Measurements from ENCODE around the gene GNG7.

The GNG7 gene

GRCh38 chr19:2491130-2491801 is 211.2 kb downstream of the GNG7 start:
- peak; percentile 16 for DNase-seq (ENCODE audit: insufficient read length)
- peak; percentile 62 for FAIRE-seq
- no peak for TF ChIP-seq POLR2A (IDR thresholded peaks at IDR 0.05; ENCODE audit: low read depth, low read length)
- no peak for TF ChIP-seq POLR2AphosphoS5 (IDR thresholded peaks at IDR 0.05; ENCODE audit: low read depth, low read length)
- no peak for TF ChIP-seq TAF1 (IDR thresholded peaks at IDR 0.05; ENCODE audit: borderline replicate concordance, low read depth, low read length)

DNA sequence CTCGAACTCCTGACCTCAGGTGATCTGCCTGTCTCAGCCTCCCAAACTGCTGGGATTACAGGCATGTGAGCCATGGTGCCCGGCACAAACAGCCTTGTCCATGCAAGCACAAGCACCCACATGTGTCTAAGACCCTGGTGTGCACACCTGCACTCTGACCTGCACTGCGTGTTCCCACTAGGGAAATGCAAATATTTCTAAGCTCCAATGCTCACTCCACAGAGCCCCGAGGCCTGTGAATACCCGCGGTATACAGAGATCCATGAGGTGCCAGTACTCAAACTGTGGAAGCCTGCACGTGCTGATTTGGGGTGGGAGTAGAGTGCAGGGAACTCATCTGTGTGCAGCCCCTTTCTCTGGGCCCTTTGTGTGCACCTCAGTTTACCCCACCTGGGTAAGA is 211.8 kb downstream of the GNG7 start:
- TF ChIP-seq POLR2A (IDR thresholded peaks at IDR 0.05; ENCODE audit: low read depth, low read length) (no peak), POLR2AphosphoS5 (IDR thresholded peaks at IDR 0.05; ENCODE audit: low read depth, low read length) (no peak), TAF1 (IDR thresholded peaks at IDR 0.05; ENCODE audit: borderline replicate concordance, low read depth, low read length) (no peak)
- FAIRE-seq = no peak
- peak; percentile 4 for DNase-seq (ENCODE audit: insufficient read length)

- peak; percentile 61 for DNase-seq (ENCODE audit: insufficient read length)
- TF ChIP-seq TAF1 (IDR thresholded peaks at IDR 0.05; ENCODE audit: borderline replicate concordance, low read depth, low read length) = no peak
- TF ChIP-seq POLR2A (IDR thresholded peaks at IDR 0.05; ENCODE audit: low read depth, low read length) = no peak
- no peak for TF ChIP-seq POLR2AphosphoS5 (IDR thresholded peaks at IDR 0.05; ENCODE audit: low read depth, low read length)
- no peak for FAIRE-seq
Measured at GRCh38 chr19:2488942-2489731, 213.4 kb downstream of the GNG7 start.

DNA sequence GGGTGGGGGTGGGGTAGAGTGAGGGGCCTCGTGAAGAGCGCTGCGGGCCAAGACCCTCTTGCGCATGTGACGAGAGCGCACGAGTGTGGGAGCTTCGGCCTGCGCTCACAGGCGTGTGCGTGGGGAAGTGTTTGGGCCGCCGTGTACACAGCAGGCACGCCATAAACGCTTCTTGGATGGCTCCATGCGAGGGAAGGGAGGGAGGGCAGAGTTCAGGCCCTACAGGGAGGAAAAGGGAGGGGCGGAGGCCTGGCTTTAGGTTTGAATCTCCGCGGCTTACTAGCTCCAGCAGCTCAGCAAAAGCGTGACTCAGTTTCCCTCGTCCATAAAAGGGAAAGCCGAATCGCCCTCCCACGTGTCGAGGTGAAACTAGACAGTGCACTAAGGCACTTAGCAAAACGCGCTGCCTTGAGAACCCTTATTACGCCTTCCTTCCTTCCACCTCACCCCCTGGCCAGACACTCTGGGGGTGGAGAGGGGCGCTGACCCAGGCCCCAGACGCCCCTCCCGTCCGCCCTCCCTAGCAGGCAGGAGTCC is 214.0 kb downstream of the GNG7 start:
- TF ChIP-seq POLR2AphosphoS5 (IDR thresholded peaks at IDR 0.05; ENCODE audit: low read depth, low read length) = no peak
- no peak for TF ChIP-seq TAF1 (IDR thresholded peaks at IDR 0.05; ENCODE audit: borderline replicate concordance, low read depth, low read length)
- no peak for TF ChIP-seq POLR2A (IDR thresholded peaks at IDR 0.05; ENCODE audit: low read depth, low read length)
- DNase-seq (ENCODE audit: insufficient read length) = no peak
- peak; percentile 17 for FAIRE-seq

GRCh38 chr19:2487842-2488241 is 214.7 kb downstream of the GNG7 start:
- no peak for TF ChIP-seq POLR2A (IDR thresholded peaks at IDR 0.05; ENCODE audit: low read depth, low read length)
- DNase-seq (ENCODE audit: insufficient read length) (peak; percentile 23), FAIRE-seq (no peak)

GRCh38 chr19:2487090-2487489 is 215.4 kb downstream of the GNG7 start:
- DNase-seq (ENCODE audit: insufficient read length) = peak; percentile 20
- no peak for TF ChIP-seq POLR2AphosphoS5 (IDR thresholded peaks at IDR 0.05; ENCODE audit: low read depth, low read length)
- FAIRE-seq = no peak

DNA sequence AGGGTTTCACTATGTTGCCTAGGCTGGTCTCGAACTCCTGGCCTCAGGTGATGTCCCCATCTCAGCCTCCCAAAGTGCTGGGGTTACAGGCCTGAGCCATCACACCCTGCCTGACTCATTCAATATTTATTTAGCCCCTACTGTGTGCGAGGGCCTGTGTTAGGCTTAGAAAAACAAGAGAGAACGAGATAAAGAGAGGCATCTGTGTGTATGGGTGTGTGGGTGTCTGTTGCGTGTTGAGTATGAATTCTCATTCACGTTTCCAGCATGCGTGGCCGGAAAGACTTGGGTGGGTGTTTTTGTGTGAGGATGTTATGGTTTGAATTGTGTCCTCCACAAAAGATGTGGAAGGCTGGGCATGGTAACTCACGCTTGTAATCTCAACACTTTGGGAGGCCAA is 217.1 kb downstream of the GNG7 start:
- DNase-seq (ENCODE audit: insufficient read length) (no peak), FAIRE-seq (no peak)
- TF ChIP-seq TAF1 (IDR thresholded peaks at IDR 0.05; ENCODE audit: borderline replicate concordance, low read depth, low read length) (no peak), POLR2AphosphoS5 (IDR thresholded peaks at IDR 0.05; ENCODE audit: low read depth, low read length) (no peak), POLR2A (IDR thresholded peaks at IDR 0.05; ENCODE audit: low read depth, low read length) (no peak)

DNA sequence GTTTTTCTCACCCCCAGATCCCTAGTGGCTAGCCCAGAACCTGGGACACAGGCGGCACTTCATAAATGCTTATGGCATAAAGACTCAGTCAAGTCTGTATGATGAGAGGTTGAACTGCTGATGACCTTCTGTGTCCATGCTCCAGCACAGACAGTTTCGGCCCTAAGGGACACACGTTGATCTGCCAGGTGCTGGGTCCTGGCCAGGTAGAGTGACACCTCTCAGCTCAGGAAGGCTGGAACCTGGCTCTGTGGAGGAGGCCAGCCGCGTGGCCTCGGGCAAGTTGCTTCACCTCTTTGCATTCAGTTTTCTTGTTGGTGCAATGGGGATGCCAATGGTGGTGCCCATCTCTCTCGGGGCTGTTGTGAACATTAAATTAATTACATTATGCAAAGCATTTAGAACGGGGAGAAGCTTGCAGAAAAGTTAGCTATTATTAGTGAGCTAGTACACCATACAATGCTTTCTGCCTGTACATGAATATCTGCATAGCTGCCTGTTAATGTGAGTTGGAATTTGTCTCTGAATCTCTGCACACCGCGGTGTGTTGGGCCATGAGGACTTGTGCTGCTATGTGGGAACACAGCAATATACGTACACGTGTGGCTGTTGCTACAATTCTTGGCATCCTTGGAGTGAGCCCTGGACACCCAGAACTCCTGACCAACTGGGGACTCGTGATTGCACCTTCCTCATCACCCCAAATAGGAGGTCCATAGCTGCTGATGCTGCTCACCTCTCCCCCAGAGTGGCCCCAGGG is 218.1 kb downstream of the GNG7 start:
- DNase-seq (ENCODE audit: insufficient read length) (no peak), FAIRE-seq (no peak)
- TF ChIP-seq TAF1 (IDR thresholded peaks at IDR 0.05; ENCODE audit: borderline replicate concordance, low read depth, low read length) (no peak), POLR2AphosphoS5 (IDR thresholded peaks at IDR 0.05; ENCODE audit: low read depth, low read length) (no peak), POLR2A (IDR thresholded peaks at IDR 0.05; ENCODE audit: low read depth, low read length) (no peak)

- TF ChIP-seq POLR2AphosphoS5 (IDR thresholded peaks at IDR 0.05; ENCODE audit: low read depth, low read length) = no peak
- TF ChIP-seq POLR2A (IDR thresholded peaks at IDR 0.05; ENCODE audit: low read depth, low read length) = no peak
- TF ChIP-seq TAF1 (IDR thresholded peaks at IDR 0.05; ENCODE audit: borderline replicate concordance, low read depth, low read length) = no peak
- FAIRE-seq = no peak
Measured at GRCh38 chr19:2483484-2484151, 218.9 kb downstream of the GNG7 start.

GRCh38 chr19:2483084-2483483 is 219.4 kb downstream of the GNG7 start:
- FAIRE-seq (no peak), DNase-seq (ENCODE audit: insufficient read length) (no peak)

More at GRCh38 chr19:2483484-2484151, 218.9 kb downstream of the GNG7 start:
- no peak for DNase-seq (ENCODE audit: insufficient read length)

More at GRCh38 chr19:2483084-2483483, 219.4 kb downstream of the GNG7 start:
- TF ChIP-seq POLR2AphosphoS5 (IDR thresholded peaks at IDR 0.05; ENCODE audit: low read depth, low read length) (no peak), TAF1 (IDR thresholded peaks at IDR 0.05; ENCODE audit: borderline replicate concordance, low read depth, low read length) (no peak), POLR2A (IDR thresholded peaks at IDR 0.05; ENCODE audit: low read depth, low read length) (no peak)
